Measurements from ENCODE around the gene TMEM125. TPM values are rescaled to one million over a fixed set of nuclear protein-coding genes. Genes with fewer than 3 reads are reported as not detected.

TMEM125 gene
- polyA plus RNA-seq, 1 experiment = 0.17 TPM

DNA sequence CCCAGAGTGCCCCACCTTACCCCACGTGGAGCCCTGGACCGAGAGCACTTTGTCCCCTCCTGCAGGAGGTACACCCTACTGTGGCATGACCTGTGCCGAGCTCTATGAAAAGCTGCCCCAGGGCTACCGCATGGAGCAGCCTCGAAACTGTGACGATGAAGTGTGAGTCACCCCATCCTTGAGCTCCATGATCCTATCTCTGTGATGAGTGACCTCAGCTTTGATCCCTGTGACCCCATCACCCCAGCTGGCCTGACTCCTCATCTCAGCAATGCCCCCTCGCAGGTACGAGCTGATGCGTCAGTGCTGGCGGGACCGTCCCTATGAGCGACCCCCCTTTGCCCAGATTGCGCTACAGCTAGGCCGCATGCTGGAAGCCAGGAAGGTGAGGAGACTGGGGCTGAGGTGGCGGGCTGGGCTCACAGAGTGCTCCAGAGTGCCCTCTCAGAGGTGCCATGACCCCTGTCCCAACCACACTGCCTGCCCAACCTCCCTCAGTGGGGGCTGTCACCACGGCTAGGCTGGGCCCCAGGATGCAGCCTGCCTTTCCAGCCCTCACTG, 51.6 kb downstream of the TMEM125 start:
- POLR2A ChIA-PET = no interaction called here

DNA sequence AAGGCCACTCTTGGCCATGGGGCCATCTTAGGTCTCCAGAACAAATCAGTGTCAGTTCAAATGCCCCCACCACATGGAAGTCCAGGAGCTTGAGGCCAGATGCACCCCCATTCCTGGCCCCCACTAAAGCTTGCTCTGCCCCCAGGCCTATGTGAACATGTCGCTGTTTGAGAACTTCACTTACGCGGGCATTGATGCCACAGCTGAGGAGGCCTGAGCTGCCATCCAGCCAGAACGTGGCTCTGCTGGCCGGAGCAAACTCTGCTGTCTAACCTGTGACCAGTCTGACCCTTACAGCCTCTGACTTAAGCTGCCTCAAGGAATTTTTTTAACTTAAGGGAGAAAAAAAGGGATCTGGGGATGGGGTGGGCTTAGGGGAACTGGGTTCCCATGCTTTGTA, 52.7 kb downstream of the TMEM125 start:
- CTCF ChIA-PET = no interaction called here
- TF ChIP-seq CTCF (IDR thresholded peaks at IDR 0.05; ENCODE audit: insufficient read depth, low read depth, low read length) = no peak
- Histone ChIP-seq H3K36me3 (ENCODE audit: control insufficient read depth, insufficient read depth, low read length) (no peaks in the 10 kb centered on the region), H3K27me3 (ENCODE audit: control insufficient read depth, insufficient read depth, low read length) (no peaks in the 10 kb centered on the region), H3K4me3 (ENCODE audit: low read depth, low read length) (no peak overlapping the region)
- no peak for DNase-seq (ENCODE audit: low read depth)
- POLR2A ChIA-PET = no interaction called here

More for the DNA sequence above, 51.6 kb downstream of the TMEM125 start:
- Histone ChIP-seq H3K36me3 (ENCODE audit: control insufficient read depth, insufficient read depth, low read length) (no peaks in the 10 kb centered on the region), H3K27me3 (ENCODE audit: control insufficient read depth, insufficient read depth, low read length) (no peaks in the 10 kb centered on the region), H3K4me3 (ENCODE audit: low read depth, low read length) (no peak overlapping the region)
- CTCF ChIA-PET = interaction anchor here (1.1 kb wide), 1 partner anchor 27 kb away, joined by 3 read pairs; no protein-coding TSS in a partner anchor
- no peak for DNase-seq (ENCODE audit: low read depth)
- no peak for TF ChIP-seq CTCF (IDR thresholded peaks at IDR 0.05; ENCODE audit: insufficient read depth, low read depth, low read length)

Other genes with a start within 250 kb of the TMEM125 start
- 63.4 and 70.9 TPM in 2 replicates for gene EBNA1BP2, start 97.7 kb upstream of the TMEM125 start, polyA plus RNA-seq (2011; rRNA removed)
- 0.27 TPM in 2 replicates for gene CFAP57, start 97.7 kb upstream of the TMEM125 start, polyA plus RNA-seq (2011; rRNA removed)
- gene C1orf210, start 15.6 kb downstream of the TMEM125 start, polyA plus RNA-seq (2011; rRNA removed) = not detected in 2 replicates
- 0.05 TPM in 1 of 2 replicates, not detected in the other for gene TIE1, start 31.0 kb downstream of the TMEM125 start, polyA plus RNA-seq (2011; rRNA removed)
- gene MPL, start 67.8 kb downstream of the TMEM125 start, polyA plus RNA-seq (2011; rRNA removed) = not detected in 2 replicates
- gene CDC20, start 89.0 kb downstream of the TMEM125 start, polyA plus RNA-seq (2011; rRNA removed) = 58.4 and 107 TPM in 2 replicates
- gene ELOVL1, start 98.0 kb downstream of the TMEM125 start, polyA plus RNA-seq (2011; rRNA removed) = 263 and 287 TPM in 2 replicates
- 50.8 and 52.0 TPM in 2 replicates for gene MED8, start 119.8 kb downstream of the TMEM125 start, polyA plus RNA-seq (2011; rRNA removed)
- gene SZT2, start 119.9 kb downstream of the TMEM125 start, polyA plus RNA-seq (2011; rRNA removed) = 8.6 and 12.1 TPM in 2 replicates
- 38.1 and 59.4 TPM in 2 replicates for gene HYI, start 183.9 kb downstream of the TMEM125 start, polyA plus RNA-seq (2011; rRNA removed)

All from BJ (cell line).